Tibial nerve (tissue), 4 donors: ENCODE data around the gene KIAA0319L. TPM values are rescaled to one million over a fixed set of nuclear protein-coding genes. Genes with fewer than 3 reads are reported as not detected.

Source experiments
- DNase-seq, 2 donors: peaks; one replicate each; pipeline ENCODE4 v3.0.0-alpha.2; 2019; ENCODE audit warnings: low spot score in 2 of 2
- H3K27ac ChIP-seq, 4 donors: fragments of 200-600 bp; sonication (generic) in 3 of 4; one replicate each; pipeline ENCODE4 v1.5.1; 2017 to 2019; ENCODE audit warnings: mild to moderate bottlenecking in 1 of 4
- H3K27me3 ChIP-seq, 2 donors: fragments of 200-600 bp; sonication (generic) in 1 of 2; one replicate each; pipeline versions ENCODE4 v1.5.1 to v1.6.0; 2017 to 2019
- H3K36me3 ChIP-seq, 3 donors: fragments of 200-600 bp; sonication (generic); one replicate each; pipeline ENCODE4 v1.5.1; 2018 to 2019
- H3K4me1 ChIP-seq, 4 donors: fragments of 200-600 bp; sonication (generic) in 3 of 4; one replicate each; pipeline ENCODE4 v1.5.1; 2017 to 2019
- H3K4me3 ChIP-seq, 4 donors: fragments of 200-600 bp; sonication (generic) in 3 of 4; one replicate each; pipeline ENCODE4 v1.5.1; 2017 to 2019; ENCODE audit warnings: mild to moderate bottlenecking in 1 of 4, moderate library complexity in 1 of 4
- H3K9me3 ChIP-seq, 4 donors: fragments of 200-600 bp; sonication (generic) in 3 of 4; one replicate each; pipeline ENCODE4 v1.5.1; 2017 to 2019
- CTCF ChIP-seq, 5 experiments: fragments of 200-600 bp in 3 of 5; fragments of 450-650 bp in 2 of 5; sonication (generic) in 3 of 5; IDR thresholded peaks; one replicate each; pipeline ENCODE4 v1.5.1; 2016 to 2019; ENCODE audit warnings: antibody characterized with exemption in 5 of 5, mild to moderate bottlenecking in 3 of 5, moderate library complexity in 2 of 5
- EP300 ChIP-seq, 2 donors: sonication (generic); formaldehyde crosslinking; IDR thresholded peaks; one replicate each; pipeline ENCODE4 v1.6.1; 2017; ENCODE audit warnings: antibody characterized with exemption in 2 of 2, mild to moderate bottlenecking in 1 of 2
- POLR2A ChIP-seq, 2 donors: fragments of 450-650 bp; IDR thresholded peaks; one replicate each; pipeline ENCODE4 v1.6.1; 2017; ENCODE audit warnings: antibody characterized with exemption in 2 of 2, mild to moderate bottlenecking in 2 of 2, moderate library complexity in 2 of 2
- WGBS, 2 donors: methylation state at CpG; one replicate each; pipeline ENCODE4 v1.1.5; 2018; 5-methylcytosine and 5-hydroxymethylcytosine counted together
- total RNA-seq, 4 donors: library from RNA; depleted of rRNA; stranded (reverse); fragments of >200 nt; gene quantifications; one replicate each; pipeline ENCODE4 v1.1.0, GENCODE V29; 2016

KIAA0319L gene
- total RNA-seq, 4 donors from 2014 or later: 57.0 to 115 (median 70.7) TPM

- Histone ChIP-seq H3K4me3 (no peak overlapping the region), H3K27ac (no peak overlapping the region), H3K9me3 (no peaks in the 10 kb centered on the region), H3K4me1 (no peaks in the 10 kb centered on the region), H3K36me3 (peaks cover 0 to 70% (median 0%) of the 10 kb centered on the region in 3 donors), H3K27me3 (no peaks in the 10 kb centered on the region)
- TF ChIP-seq CTCF (IDR thresholded peaks at IDR 0.05) (no peak), EP300 (IDR thresholded peaks at IDR 0.05) (no peak), POLR2A (IDR thresholded peaks at IDR 0.05) (no peak)
- 86 to 91% methylated on average over 3 of the region's 3 CpGs for WGBS, 2 donors
- no peak for DNase-seq
These were observed 43.4 kb upstream of the KIAA0319L start for GRCh38 chr1:35600593-35600992.

- no peak overlapping the region for H3K27ac ChIP-seq
- H3K9me3 ChIP-seq: no peaks in the 10 kb centered on the region
- TF ChIP-seq EP300 (IDR thresholded peaks at IDR 0.05) (no peak), POLR2A (IDR thresholded peaks at IDR 0.05) (no peak), CTCF (IDR thresholded peaks at IDR 0.05) (no peak)
- H3K4me1 ChIP-seq: no peaks in the 10 kb centered on the region
- WGBS, 2 donors: 51 to 67% methylated on average over 3 of the region's 3 CpGs
- H3K4me3 ChIP-seq: no peak overlapping the region
- H3K27me3 ChIP-seq: no peaks in the 10 kb centered on the region
- no peak for DNase-seq
- H3K36me3 ChIP-seq: peaks cover 0 to 66% (median 0%) of the 10 kb centered on the region in 3 donors
These were observed 42.2 kb upstream of the KIAA0319L start for GRCh38 chr1:35599411-35599810.

- no peak for TF ChIP-seq POLR2A (IDR thresholded peaks at IDR 0.05)
- no peak for TF ChIP-seq CTCF (IDR thresholded peaks at IDR 0.05)
- no peak for TF ChIP-seq EP300 (IDR thresholded peaks at IDR 0.05)
- H3K4me1 ChIP-seq: no peaks in the 10 kb centered on the region
- H3K36me3 ChIP-seq: peaks cover 0 to 66% (median 0%) of the 10 kb centered on the region in 3 donors
- no peak overlapping the region for H3K4me3 ChIP-seq
- H3K27me3 ChIP-seq: no peaks in the 10 kb centered on the region
- no peak overlapping the region for H3K27ac ChIP-seq
- no peak for DNase-seq
- 33 to 66% methylated on average over 2 of the region's 2 CpGs for WGBS, 2 donors
- no peaks in the 10 kb centered on the region for H3K9me3 ChIP-seq
These were observed 41.7 kb upstream of the KIAA0319L start for GRCh38 chr1:35598895-35599294.

- Histone ChIP-seq H3K9me3 (no peaks in the 10 kb centered on the region), H3K36me3 (peaks cover 0 to 64% (median 0%) of the 10 kb centered on the region in 3 donors), H3K4me3 (no peak overlapping the region), H3K27ac (no peak overlapping the region), H3K27me3 (no peaks in the 10 kb centered on the region), H3K4me1 (no peaks in the 10 kb centered on the region)
- WGBS, 2 donors: 68 to 83% methylated on average over 5 of the region's 5 CpGs
- DNase-seq: no peak
- TF ChIP-seq EP300 (IDR thresholded peaks at IDR 0.05) (no peak), POLR2A (IDR thresholded peaks at IDR 0.05) (no peak)
These were observed 40.7 kb upstream of the KIAA0319L start for GRCh38 chr1:35597870-35598269.

GRCh38 chr1:35595684-35596083, 38.5 kb upstream of the KIAA0319L start:
- H3K9me3 ChIP-seq: no peaks in the 10 kb centered on the region
- DNase-seq: no peak
- 87 to 96% methylated on average over 7 of the region's 7 CpGs for WGBS, 2 donors
- H3K27ac ChIP-seq: no peak overlapping the region
- TF ChIP-seq EP300 (IDR thresholded peaks at IDR 0.05) (no peak), CTCF (IDR thresholded peaks at IDR 0.05) (no peak), POLR2A (IDR thresholded peaks at IDR 0.05) (no peak)
- H3K27me3 ChIP-seq: no peaks in the 10 kb centered on the region
- peaks cover 0 to 62% (median 0%) of the 10 kb centered on the region in 3 donors for H3K36me3 ChIP-seq
- no peak overlapping the region for H3K4me3 ChIP-seq
- H3K4me1 ChIP-seq: no peaks in the 10 kb centered on the region
